Mesothelial cell of epicardium (in vitro differentiated cells): ENCODE data around the gene CDH11. TPM values are rescaled to one million over a fixed set of nuclear protein-coding genes. Genes with fewer than 3 reads are reported as not detected.

Experiments
- DNase-seq, 2 experiments: peaks; one replicate each; pipeline ENCODE4 v3.0.0; 2021; ENCODE audit warnings: low spot score in 2 of 2; ENCODE audit not compliant: unreplicated experiment in 2 of 2
- H3K27ac Mint-ChIP-seq: 2 replicates; pipeline ENCODE4 v1.8.0; 2021; ENCODE audit warnings: mixed read lengths
- H3K27me3 Mint-ChIP-seq: 2 replicates; pipeline ENCODE4 v1.8.0; 2021; ENCODE audit warnings: low read depth, mixed read lengths
- H3K36me3 Mint-ChIP-seq: 2 replicates; pipeline ENCODE4 v1.8.0; 2021; ENCODE audit warnings: mixed read lengths
- H3K4me1 Mint-ChIP-seq: 2 replicates; pipeline ENCODE4 v1.8.0; 2021; ENCODE audit warnings: mixed read lengths
- H3K4me3 Mint-ChIP-seq: 2 replicates; pipeline ENCODE4 v1.8.0; 2021; ENCODE audit warnings: mild to moderate bottlenecking, moderate library complexity, mixed read lengths
- H3K9me3 Mint-ChIP-seq: 2 replicates; pipeline ENCODE4 v1.8.0; 2021; ENCODE audit warnings: mixed read lengths
- total RNA-seq: library from RNA; stranded (reverse); gene quantifications from 3 replicates; pipeline ENCODE4 v1.2.1, GENCODE V29; 2021
- TF ChIP-seq, protein P1 (sequence below): fragments of 200-600 bp; sonication (generic); IDR thresholded peaks from one replicate; pipeline ENCODE4 v1.5.0; 2021; ENCODE audit warnings: antibody characterized with exemption; ENCODE audit not compliant: unreplicated experiment

Gene CDH11
- total RNA-seq, 1 donor from 2014 or later, result 376 TPM

DNA sequence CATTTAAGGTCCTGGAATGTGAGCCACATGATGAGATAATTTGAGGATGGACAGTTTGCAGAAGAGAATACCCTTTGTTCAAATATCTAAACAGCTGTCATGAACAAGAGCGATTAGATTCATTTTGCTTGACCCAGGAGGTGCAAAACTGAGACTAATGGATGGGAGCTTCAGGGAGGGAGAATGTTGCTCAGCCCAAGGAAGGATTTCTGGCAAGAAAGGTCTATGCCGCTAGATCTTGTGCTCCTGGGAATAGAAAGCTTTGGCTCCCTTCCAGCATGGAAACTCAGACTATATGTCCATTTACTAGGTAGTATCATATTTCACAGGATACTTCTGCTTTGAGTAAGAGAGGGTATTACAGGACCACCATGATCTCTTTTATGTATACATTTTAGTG, 14.8 kb upstream of the CDH11 start:
- no peaks in the 10 kb centered on the region for H3K9me3 Mint-ChIP-seq
- H3K27ac Mint-ChIP-seq, result no peak overlapping the region
- no peaks in the 10 kb centered on the region for H3K27me3 Mint-ChIP-seq
- H3K4me3 Mint-ChIP-seq, result no peak overlapping the region
- H3K36me3 Mint-ChIP-seq, result no peaks in the 10 kb centered on the region
- TF ChIP-seq, protein P1, sequence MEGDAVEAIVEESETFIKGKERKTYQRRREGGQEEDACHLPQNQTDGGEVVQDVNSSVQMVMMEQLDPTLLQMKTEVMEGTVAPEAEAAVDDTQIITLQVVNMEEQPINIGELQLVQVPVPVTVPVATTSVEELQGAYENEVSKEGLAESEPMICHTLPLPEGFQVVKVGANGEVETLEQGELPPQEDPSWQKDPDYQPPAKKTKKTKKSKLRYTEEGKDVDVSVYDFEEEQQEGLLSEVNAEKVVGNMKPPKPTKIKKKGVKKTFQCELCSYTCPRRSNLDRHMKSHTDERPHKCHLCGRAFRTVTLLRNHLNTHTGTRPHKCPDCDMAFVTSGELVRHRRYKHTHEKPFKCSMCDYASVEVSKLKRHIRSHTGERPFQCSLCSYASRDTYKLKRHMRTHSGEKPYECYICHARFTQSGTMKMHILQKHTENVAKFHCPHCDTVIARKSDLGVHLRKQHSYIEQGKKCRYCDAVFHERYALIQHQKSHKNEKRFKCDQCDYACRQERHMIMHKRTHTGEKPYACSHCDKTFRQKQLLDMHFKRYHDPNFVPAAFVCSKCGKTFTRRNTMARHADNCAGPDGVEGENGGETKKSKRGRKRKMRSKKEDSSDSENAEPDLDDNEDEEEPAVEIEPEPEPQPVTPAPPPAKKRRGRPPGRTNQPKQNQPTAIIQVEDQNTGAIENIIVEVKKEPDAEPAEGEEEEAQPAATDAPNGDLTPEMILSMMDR, result no peak
- H3K4me1 Mint-ChIP-seq, result peaks cover 4% of the 10 kb centered on the region
- no peak for DNase-seq

DNA sequence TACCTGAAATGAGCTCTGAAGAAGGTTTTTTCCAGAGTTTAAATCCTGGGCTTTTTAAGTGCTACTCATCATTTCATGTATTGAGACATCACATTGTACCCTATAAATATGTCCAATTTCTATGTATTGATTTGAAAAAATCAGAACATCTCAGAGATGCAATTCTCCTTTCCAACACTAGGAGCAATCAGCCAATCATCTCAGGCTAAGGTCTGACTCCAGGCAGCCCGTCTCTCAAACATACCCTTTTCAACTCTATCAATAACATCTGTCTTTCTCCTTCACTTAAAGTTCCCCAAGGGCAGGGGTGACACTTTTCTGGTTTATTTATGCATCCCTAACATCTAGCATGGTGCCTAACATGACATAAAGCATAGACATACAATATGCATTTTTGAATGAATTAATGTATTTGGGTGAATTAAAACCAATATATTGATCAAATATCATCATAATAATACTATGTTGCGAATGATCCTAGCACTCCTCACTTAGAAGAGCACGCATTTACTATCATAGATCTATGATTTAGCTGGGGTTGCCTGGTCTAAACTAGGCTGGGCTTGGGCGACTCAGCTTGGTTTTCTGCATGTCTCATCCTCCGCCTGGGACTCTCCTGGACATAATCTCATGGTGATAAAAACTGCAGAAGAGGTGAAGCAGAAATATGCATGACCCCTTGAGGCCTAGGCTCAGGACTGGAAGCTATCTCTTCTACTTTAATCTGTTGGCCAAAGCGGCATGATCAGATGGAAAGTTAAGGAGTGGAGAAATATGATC, 5.2 kb upstream of the CDH11 start:
- peaks cover 3% of the 10 kb centered on the region for H3K9me3 Mint-ChIP-seq
- H3K36me3 Mint-ChIP-seq, result no peaks in the 10 kb centered on the region
- H3K27me3 Mint-ChIP-seq, result peaks cover 39% of the 10 kb centered on the region
- TF ChIP-seq, protein P1, result peak; percentile 71
- no peak overlapping the region for H3K4me3 Mint-ChIP-seq
- DNase-seq, result no peak
- peaks cover 26% of the 10 kb centered on the region for H3K4me1 Mint-ChIP-seq
- no peak overlapping the region for H3K27ac Mint-ChIP-seq

DNA sequence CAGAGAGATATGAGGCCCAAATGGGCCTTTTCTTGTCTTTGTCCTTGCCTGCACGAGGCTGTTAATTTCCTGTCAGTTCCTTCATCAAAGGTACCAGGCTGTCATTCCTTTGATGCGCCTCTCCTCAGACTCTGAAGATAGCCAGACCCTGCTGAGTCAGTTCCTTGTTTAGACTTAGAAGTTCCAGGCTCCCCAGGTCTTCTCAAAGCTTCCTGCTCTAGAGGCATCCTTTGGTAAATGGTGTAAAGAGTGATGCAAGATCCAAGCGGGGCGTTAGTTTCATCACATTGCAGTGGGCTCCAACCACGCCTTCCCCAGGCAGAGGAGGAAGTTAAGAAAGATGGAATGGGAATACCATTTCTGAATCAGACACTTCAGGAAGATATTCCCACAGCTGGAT, 4.0 kb upstream of the CDH11 start:
- Mint-ChIP-seq H3K4me3 (peak overlapping the region; percentile 27), H3K9me3 (peaks cover 3% of the 10 kb centered on the region), H3K27me3 (peaks cover 48% of the 10 kb centered on the region), H3K27ac (peak overlapping the region; percentile 59), H3K36me3 (no peaks in the 10 kb centered on the region), H3K4me1 (peaks cover 29% of the 10 kb centered on the region)
- TF ChIP-seq, protein P1, result no peak
- DNase-seq, result no peak

DNA sequence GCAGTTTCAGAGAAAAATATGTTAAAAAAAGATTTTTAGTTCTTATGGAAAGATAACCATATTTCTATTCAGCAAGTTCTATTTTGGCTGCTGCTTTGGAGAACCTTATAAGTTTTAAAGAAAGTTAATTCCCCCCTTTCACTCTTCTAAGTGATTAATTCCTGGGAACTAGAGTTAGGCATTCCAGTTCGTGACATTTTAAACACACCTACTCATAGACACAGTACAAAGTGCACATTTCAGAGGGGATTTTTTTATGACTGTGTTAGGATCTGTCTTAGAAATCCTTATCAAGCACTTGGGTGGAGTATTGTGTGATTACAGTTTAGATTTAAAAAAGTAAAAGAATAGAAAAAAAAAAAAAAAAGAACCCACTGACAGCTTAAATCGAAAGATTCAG, 3.5 kb upstream of the CDH11 start:
- TF ChIP-seq, protein P1, result no peak
- Mint-ChIP-seq H3K4me1 (peaks cover 31% of the 10 kb centered on the region), H3K9me3 (peaks cover 3% of the 10 kb centered on the region), H3K27ac (peak overlapping the region; percentile 23), H3K36me3 (no peaks in the 10 kb centered on the region), H3K27me3 (peaks cover 54% of the 10 kb centered on the region), H3K4me3 (peak overlapping the region; percentile 25)
- DNase-seq, result no peak

DNA sequence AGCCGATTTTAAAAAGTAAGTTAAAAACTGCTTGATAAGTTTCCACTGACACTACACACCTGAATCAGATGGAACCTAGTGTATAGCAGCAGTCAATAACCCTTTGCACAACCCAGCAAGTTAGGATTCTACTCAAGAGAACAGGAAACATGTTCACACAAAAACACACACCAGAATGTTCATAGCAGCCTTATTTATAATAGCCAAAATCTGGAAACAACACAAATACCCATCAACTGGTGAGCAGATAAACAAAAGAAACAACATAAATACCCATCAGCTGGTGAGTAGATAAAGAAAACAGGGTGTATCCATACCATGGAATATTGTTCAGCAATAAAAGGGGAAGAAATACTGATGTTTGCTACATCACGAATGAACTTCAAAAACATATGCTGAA, 2.7 kb upstream of the CDH11 start:
- no peaks in the 10 kb centered on the region for H3K36me3 Mint-ChIP-seq
- peaks cover 35% of the 10 kb centered on the region for H3K4me1 Mint-ChIP-seq
- peak overlapping the region; percentile 80 for H3K4me3 Mint-ChIP-seq
- H3K27me3 Mint-ChIP-seq, result peaks cover 61% of the 10 kb centered on the region
- peaks cover 3% of the 10 kb centered on the region for H3K9me3 Mint-ChIP-seq
- H3K27ac Mint-ChIP-seq, result peak overlapping the region; percentile 82
- TF ChIP-seq, protein P1, result no peak
- DNase-seq, result no peak

DNA sequence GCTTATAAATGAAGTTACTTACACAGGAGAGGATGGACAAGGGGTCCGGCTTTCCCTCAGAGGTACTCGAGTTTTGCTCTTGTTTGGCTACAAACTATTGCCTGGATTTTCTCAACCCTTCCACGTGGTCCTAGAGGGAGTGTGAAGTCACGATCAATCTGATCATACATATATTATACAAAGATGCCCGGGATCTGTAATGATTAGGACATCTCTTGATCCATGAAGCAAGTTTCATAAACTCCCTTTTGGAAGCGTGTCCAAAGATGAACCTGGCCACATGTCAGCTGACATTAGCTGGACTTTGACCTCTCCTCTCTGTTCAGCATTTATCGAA, 2.3 kb upstream of the CDH11 start:
- H3K36me3 Mint-ChIP-seq, result no peaks in the 10 kb centered on the region
- peak overlapping the region; percentile 80 for H3K4me3 Mint-ChIP-seq
- peaks cover 35% of the 10 kb centered on the region for H3K4me1 Mint-ChIP-seq
- TF ChIP-seq, protein P1, result no peak
- no peak for DNase-seq
- peaks cover 63% of the 10 kb centered on the region for H3K27me3 Mint-ChIP-seq
- H3K27ac Mint-ChIP-seq, result peak overlapping the region; percentile 82
- peaks cover 3% of the 10 kb centered on the region for H3K9me3 Mint-ChIP-seq
